Activated CD4-positive, alpha-beta T cell treated with anti-CD3 and anti-CD28 coated beads, Interleukin-10, Interleukin-2, amounts not matched to agents 100 ng/mL and 50 ng/mL, durations not matched to agents 16 hours and 8 hours (primary cell): ENCODE measurements around the gene TBC1D3B.
A peak's percentile ranks its signal among the peaks of the same experiment; 100 is the strongest.
"Not testable (repeated sequence)": the region's sequence is repeated elsewhere in the genome, so short reads cannot be mapped to it uniquely, and the experiment has no call there.

Experiments used
- DNase-seq: peaks from one replicate; pipeline ENCODE4 v3.0.0-alpha.2; 2020

TBC1D3B gene

GRCh38 chr17:36198831-36199465 lies 22.5 kb upstream of the TBC1D3B start:
- peak; percentile 75 for DNase-seq

GRCh38 chr17:36197387-36197703 lies 20.9 kb upstream of the TBC1D3B start:
- DNase-seq = no peak

- no peak for DNase-seq
Observed at GRCh38 chr17:36196131-36196486, 19.7 kb upstream of the TBC1D3B start.

- no peak for DNase-seq
Observed at GRCh38 chr17:36195434-36196130, 19.1 kb upstream of the TBC1D3B start.

GRCh38 chr17:36194832-36195433 lies 18.5 kb upstream of the TBC1D3B start:
- DNase-seq = not testable (repeated sequence)

GRCh38 chr17:36194147-36194831 lies 17.9 kb upstream of the TBC1D3B start:
- not testable (repeated sequence) for DNase-seq

GRCh38 chr17:36193216-36193775 lies 16.9 kb upstream of the TBC1D3B start:
- DNase-seq = no peak

GRCh38 chr17:36190549-36191330 lies 14.3 kb upstream of the TBC1D3B start:
- not testable (repeated sequence) for DNase-seq

- not testable (repeated sequence) for DNase-seq
Observed at GRCh38 chr17:36189993-36190392, 13.6 kb upstream of the TBC1D3B start.

GRCh38 chr17:36188891-36189306 lies 12.5 kb upstream of the TBC1D3B start:
- peak; percentile 80 for DNase-seq

- DNase-seq = not testable (repeated sequence)
Observed at GRCh38 chr17:36187943-36188665, 11.7 kb upstream of the TBC1D3B start.

- not testable (repeated sequence) for DNase-seq
Observed at GRCh38 chr17:36186810-36187763, 10.7 kb upstream of the TBC1D3B start.

GRCh38 chr17:36185416-36185815 lies 9.0 kb upstream of the TBC1D3B start:
- DNase-seq = no peak

GRCh38 chr17:36184023-36184765 lies 7.8 kb upstream of the TBC1D3B start:
- no peak for DNase-seq

GRCh38 chr17:36183001-36183971 lies 6.8 kb upstream of the TBC1D3B start:
- no peak for DNase-seq

GRCh38 chr17:36182176-36183000 lies 6.0 kb upstream of the TBC1D3B start:
- no peak for DNase-seq

GRCh38 chr17:36181446-36182175 lies 5.2 kb upstream of the TBC1D3B start:
- DNase-seq = not testable (repeated sequence)
